Neural progenitor cell (in vitro differentiated cells): Measurements from ENCODE around the gene MYO16.

Experiments
- EZH2 ChIP-seq: fragments of 200-600 bp; sonication (generic); IDR thresholded peaks from 2 replicates; pipeline ENCODE4 v1.6.1; 2017; ENCODE audit warnings: antibody characterized with exemption, mild to moderate bottlenecking, moderate library complexity
- EZH2phosphoT487 ChIP-seq: fragments of 200-600 bp; sonication (generic); IDR thresholded peaks from 2 replicates; pipeline ENCODE4 v1.6.1; 2017; ENCODE audit warnings: antibody characterized with exemption
- TF ChIP-seq, protein P1 (sequence below): fragments of 200-600 bp; sonication (generic); IDR thresholded peaks from 2 replicates; pipeline ENCODE4 v1.5.1; 2017; ENCODE audit warnings: antibody characterized with exemption, mild to moderate bottlenecking

DNA sequence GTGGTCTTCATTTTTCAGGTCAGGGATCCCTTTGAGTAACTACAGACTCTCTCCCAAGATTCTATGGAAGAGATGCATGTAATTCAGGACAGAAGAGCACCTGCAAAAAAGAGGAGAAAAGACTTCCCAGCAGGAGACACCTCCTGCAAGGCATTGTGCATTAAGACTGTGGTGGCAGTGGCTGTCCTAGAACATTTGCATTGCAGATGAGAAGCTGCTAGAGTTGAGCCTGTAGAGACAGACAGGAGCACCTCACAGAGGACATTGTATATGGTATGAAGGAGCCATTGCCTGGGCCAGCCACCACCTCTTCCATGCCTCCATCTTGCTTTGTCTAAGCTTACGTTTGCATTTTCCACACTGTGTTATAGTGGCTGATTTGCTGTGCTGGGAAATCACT is 11.2 kb upstream of the MYO16 start:
- TF ChIP-seq, protein P1, sequence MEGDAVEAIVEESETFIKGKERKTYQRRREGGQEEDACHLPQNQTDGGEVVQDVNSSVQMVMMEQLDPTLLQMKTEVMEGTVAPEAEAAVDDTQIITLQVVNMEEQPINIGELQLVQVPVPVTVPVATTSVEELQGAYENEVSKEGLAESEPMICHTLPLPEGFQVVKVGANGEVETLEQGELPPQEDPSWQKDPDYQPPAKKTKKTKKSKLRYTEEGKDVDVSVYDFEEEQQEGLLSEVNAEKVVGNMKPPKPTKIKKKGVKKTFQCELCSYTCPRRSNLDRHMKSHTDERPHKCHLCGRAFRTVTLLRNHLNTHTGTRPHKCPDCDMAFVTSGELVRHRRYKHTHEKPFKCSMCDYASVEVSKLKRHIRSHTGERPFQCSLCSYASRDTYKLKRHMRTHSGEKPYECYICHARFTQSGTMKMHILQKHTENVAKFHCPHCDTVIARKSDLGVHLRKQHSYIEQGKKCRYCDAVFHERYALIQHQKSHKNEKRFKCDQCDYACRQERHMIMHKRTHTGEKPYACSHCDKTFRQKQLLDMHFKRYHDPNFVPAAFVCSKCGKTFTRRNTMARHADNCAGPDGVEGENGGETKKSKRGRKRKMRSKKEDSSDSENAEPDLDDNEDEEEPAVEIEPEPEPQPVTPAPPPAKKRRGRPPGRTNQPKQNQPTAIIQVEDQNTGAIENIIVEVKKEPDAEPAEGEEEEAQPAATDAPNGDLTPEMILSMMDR, result no peak
- TF ChIP-seq EZH2phosphoT487 (no peak), EZH2 (no peak)
